Ovary (tissue), 3 donors: Measurements from ENCODE around the gene TMEM125.

Experiments used
- POLR2A ChIP-seq: fragments of 450-650 bp; IDR thresholded peaks from one replicate; pipeline ENCODE4 v1.6.1; 2017; ENCODE audit warnings: antibody characterized with exemption, mild to moderate bottlenecking, moderate library complexity
- TF ChIP-seq, protein P1 (sequence below), 3 donors: fragments of 450-650 bp in 2 of 3; fragments of 200-600 bp in 1 of 3; IDR thresholded peaks; one replicate each; pipeline versions ENCODE4 v1.5.1 to v1.8.0; 2016 to 2022; ENCODE audit warnings: antibody characterized with exemption in 3 of 3, mild to moderate bottlenecking in 1 of 3
- donor health status: DM: no; HTN: no; CAD: no.

DNA sequence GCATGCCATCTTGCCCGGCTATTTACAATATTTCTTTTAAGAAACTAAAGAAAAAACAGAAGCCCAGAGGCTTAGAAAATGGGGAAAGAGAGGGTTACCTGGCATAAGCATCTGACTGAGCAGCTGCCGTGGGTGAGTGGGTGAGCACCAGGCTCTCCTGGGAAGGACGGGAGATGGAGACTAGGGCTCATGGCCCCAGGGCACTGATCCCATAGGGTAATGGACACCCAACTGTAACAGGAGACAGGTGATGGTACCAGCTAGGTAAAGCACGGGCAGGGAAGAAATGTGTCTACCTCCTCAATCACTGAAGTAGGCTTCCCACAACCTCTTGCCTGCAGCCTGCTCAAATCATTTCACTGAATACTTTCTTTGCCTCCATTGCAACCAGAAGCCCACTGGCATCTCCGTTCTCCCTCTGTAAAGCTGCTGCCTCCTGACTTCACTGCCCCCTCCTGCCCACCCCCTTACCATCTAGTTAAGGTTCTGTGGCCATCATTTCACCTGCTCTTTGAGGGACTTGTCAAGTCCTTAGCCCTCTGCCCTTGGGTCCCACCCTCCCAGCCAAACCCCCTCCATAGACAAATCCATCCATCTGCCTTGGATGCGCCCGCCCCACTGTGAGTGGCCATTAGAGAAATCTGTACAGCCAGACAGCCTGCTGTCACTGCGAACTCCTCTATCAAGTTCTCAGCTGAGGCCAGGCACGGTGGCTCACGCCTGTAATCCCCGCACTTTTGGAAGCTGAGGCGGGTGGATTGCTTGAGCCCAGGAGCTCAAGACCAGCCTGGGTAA lies 6.2 kb downstream of the TMEM125 start:
- TF ChIP-seq, protein P1, sequence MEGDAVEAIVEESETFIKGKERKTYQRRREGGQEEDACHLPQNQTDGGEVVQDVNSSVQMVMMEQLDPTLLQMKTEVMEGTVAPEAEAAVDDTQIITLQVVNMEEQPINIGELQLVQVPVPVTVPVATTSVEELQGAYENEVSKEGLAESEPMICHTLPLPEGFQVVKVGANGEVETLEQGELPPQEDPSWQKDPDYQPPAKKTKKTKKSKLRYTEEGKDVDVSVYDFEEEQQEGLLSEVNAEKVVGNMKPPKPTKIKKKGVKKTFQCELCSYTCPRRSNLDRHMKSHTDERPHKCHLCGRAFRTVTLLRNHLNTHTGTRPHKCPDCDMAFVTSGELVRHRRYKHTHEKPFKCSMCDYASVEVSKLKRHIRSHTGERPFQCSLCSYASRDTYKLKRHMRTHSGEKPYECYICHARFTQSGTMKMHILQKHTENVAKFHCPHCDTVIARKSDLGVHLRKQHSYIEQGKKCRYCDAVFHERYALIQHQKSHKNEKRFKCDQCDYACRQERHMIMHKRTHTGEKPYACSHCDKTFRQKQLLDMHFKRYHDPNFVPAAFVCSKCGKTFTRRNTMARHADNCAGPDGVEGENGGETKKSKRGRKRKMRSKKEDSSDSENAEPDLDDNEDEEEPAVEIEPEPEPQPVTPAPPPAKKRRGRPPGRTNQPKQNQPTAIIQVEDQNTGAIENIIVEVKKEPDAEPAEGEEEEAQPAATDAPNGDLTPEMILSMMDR (IDR thresholded peaks at IDR 0.05), result no peak
- TF ChIP-seq POLR2A, result no peak
